MCF 10A (cell line): Measurements from ENCODE around the gene STAG1. TPM values are rescaled to one million over a fixed set of nuclear protein-coding genes. Genes with fewer than 3 reads are reported as not detected.

Source experiments
- BruUV-seq: library from RNA; stranded (reverse); fragments of 400-500 nt; replicated peaks from 2 replicates; lab custom pipeline; 2021; lab: Mats Ljungman, UMichigan
- CTCF ChIA-PET: fragments of 300-600 bp; sonication (Branson Sonifier 250); formaldehyde crosslinking; extraction: SDS; loops from one replicate; lab custom pipeline; 2021; ENCODE audit warnings: antibody characterized with exemption, inconsistent platforms; lab: Yijun Ruan, JAX
- POLR2A ChIA-PET: fragments of 300-600, 350-650 bp; sonication (Branson Sonifier 250); formaldehyde crosslinking; extraction: SDS; loops from one replicate; lab custom pipeline; 2020; ENCODE audit warnings: antibody characterized with exemption, inconsistent platforms; lab: Yijun Ruan, JAX
- DNase-seq: peaks from one replicate; pipeline ENCODE4 v3.0.0-alpha.2; 2018; ENCODE audit not compliant: unreplicated experiment
- H3K27ac Mint-ChIP-seq: one replicate; pipeline ENCODE4 v1.8.0; 2022; ENCODE audit warnings: mild to moderate bottlenecking, low read depth, mixed read lengths; ENCODE audit not compliant: unreplicated experiment
- H3K27me3 Mint-ChIP-seq: one replicate; pipeline ENCODE4 v1.8.0; 2022; ENCODE audit warnings: mixed read lengths; ENCODE audit not compliant: insufficient read depth, unreplicated experiment
- H3K36me3 Mint-ChIP-seq: one replicate; pipeline ENCODE4 v1.8.0; 2022; ENCODE audit warnings: mild to moderate bottlenecking, moderate library complexity, mixed read lengths; ENCODE audit not compliant: insufficient read depth, unreplicated experiment
- H3K4me1 Mint-ChIP-seq: one replicate; pipeline ENCODE4 v1.8.0; 2022; ENCODE audit warnings: mixed read lengths; ENCODE audit not compliant: insufficient read depth, unreplicated experiment
- H3K4me3 Mint-ChIP-seq: one replicate; pipeline ENCODE4 v1.8.0; 2022; ENCODE audit warnings: mild to moderate bottlenecking, moderate library complexity, mixed read lengths; ENCODE audit not compliant: unreplicated experiment
- H3K9me3 Mint-ChIP-seq: one replicate; pipeline ENCODE4 v1.8.0; 2022; ENCODE audit warnings: mixed read lengths; ENCODE audit not compliant: unreplicated experiment
- intact Hi-C: fragments of 100-400 bp; cut with micrococcal nuclease; formaldehyde crosslinking; loops from 2 replicates; pipeline ENCODE4 v1.14.1; 2022
- total RNA-seq: library from RNA; stranded (reverse); gene quantifications from 2 replicates; pipeline ENCODE4 v1.2.3, GENCODE V29; 2022
- TF ChIP-seq, protein P1 (sequence below): fragments of 200-600 bp; IDR thresholded peaks from one replicate; pipeline ENCODE4 v1.8.0; 2022; ENCODE audit warnings: antibody characterized with exemption, mild to moderate bottlenecking; ENCODE audit not compliant: unreplicated experiment

STAG1 gene
- total RNA-seq, 1 experiment from 2014 or later = 34.3 TPM

- no TSS peak for BruUV-seq
- Mint-ChIP-seq H3K36me3 (peaks cover 11% of the 10 kb centered on the region), H3K27ac (no peak overlapping the region), H3K27me3 (no peaks in the 10 kb centered on the region), H3K9me3 (no peaks in the 10 kb centered on the region), H3K4me3 (no peak overlapping the region), H3K4me1 (no peaks in the 10 kb centered on the region)
- ChIA-PET CTCF (interaction anchor here (0.6 to 0.8 kb wide), 2 partner anchors 10 to 74 kb away, joined by 3 to 4 read pairs; no protein-coding TSS in a partner anchor), POLR2A (no interaction called here)
- DNase-seq = no peak
- TF ChIP-seq, protein P1, sequence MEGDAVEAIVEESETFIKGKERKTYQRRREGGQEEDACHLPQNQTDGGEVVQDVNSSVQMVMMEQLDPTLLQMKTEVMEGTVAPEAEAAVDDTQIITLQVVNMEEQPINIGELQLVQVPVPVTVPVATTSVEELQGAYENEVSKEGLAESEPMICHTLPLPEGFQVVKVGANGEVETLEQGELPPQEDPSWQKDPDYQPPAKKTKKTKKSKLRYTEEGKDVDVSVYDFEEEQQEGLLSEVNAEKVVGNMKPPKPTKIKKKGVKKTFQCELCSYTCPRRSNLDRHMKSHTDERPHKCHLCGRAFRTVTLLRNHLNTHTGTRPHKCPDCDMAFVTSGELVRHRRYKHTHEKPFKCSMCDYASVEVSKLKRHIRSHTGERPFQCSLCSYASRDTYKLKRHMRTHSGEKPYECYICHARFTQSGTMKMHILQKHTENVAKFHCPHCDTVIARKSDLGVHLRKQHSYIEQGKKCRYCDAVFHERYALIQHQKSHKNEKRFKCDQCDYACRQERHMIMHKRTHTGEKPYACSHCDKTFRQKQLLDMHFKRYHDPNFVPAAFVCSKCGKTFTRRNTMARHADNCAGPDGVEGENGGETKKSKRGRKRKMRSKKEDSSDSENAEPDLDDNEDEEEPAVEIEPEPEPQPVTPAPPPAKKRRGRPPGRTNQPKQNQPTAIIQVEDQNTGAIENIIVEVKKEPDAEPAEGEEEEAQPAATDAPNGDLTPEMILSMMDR = no peak
- intact Hi-C loops = no loop called here
These were observed 90.9 kb downstream of the STAG1 start for GRCh38 chr3:136661282-136661681.

DNA sequence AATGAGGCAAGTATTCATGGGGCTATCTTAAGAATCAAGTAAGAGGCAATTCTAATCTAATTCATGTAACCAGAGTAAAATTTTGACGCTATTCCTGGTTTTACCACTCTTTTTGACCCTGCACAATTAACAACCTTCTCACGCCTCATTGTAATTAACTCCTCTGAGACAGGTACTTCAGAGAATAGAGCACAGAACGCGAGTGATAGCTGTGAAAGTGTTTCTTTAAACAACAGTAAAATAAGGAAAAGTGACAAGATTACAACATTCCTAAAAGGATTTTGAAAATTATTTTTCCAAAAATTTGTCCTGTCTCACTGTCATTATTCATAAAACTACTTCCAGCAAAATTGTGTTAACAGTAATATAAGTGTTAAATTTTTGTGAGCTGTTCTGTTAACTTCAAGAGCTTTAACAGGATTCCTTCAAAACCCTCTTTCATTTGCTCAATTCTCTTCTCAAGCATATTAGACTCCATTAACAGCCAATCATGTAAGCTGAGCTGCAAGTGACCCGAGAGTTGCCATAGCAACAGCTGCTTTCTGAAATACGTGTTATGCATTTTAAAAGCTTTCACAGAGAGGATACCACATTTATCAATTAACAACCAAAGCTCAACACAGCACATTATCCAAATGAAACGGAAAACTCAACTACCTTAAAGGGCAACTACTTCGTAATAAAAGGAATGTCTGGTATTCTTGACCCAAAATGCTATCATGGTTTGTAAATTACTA, 93.1 kb downstream of the STAG1 start:
- TF ChIP-seq, protein P1 = no peak
- Mint-ChIP-seq H3K27me3 (no peaks in the 10 kb centered on the region), H3K4me1 (no peaks in the 10 kb centered on the region), H3K9me3 (no peaks in the 10 kb centered on the region), H3K4me3 (no peak overlapping the region), H3K27ac (no peak overlapping the region), H3K36me3 (peaks cover 11% of the 10 kb centered on the region)
- BruUV-seq = no TSS peak
- CTCF ChIA-PET = interaction anchor here (0.7 kb wide), 1 partner anchor 1404 kb away, joined by 3 read pairs; no protein-coding TSS in a partner anchor
- POLR2A ChIA-PET = interaction anchor here (0.9 kb wide), 1 partner anchor 20 kb away, joined by 4 read pairs; no protein-coding TSS in a partner anchor
- intact Hi-C loops = no loop called here
- no peak for DNase-seq

DNA sequence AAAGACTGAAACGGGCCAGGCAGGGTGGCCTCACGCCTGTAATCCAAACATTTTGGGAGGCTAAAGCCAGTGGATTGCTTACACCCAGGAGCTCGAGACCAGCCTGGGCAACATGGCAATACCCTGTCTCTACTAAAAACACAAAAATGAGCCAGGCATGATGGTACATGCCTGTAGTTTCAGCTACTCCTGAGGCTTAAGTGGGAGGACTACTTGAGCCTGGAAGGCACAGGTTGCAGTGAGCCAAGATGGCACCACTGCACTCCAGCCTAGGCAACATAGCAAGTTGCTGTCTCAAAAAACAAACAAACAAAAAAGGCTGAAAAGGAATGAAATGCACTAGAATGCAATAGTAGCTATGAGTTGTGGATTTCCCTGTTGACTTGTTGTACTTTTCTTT, 94.7 kb downstream of the STAG1 start:
- BruUV-seq = no TSS peak

GRCh38 chr3:136653628-136654027, 98.5 kb downstream of the STAG1 start:
- H3K27me3 Mint-ChIP-seq = no peaks in the 10 kb centered on the region
- ChIA-PET POLR2A (interaction anchor here (0.9 kb wide), 1 partner anchor 11 kb away, joined by 3 read pairs; no protein-coding TSS in a partner anchor), CTCF (interaction anchor here (0.7 kb wide), 1 partner anchor 46 kb away, joined by 4 read pairs; no protein-coding TSS in a partner anchor)
- H3K4me1 Mint-ChIP-seq = no peaks in the 10 kb centered on the region
- TF ChIP-seq, protein P1 = no peak
- H3K9me3 Mint-ChIP-seq = no peaks in the 10 kb centered on the region
- peaks cover 6% of the 10 kb centered on the region for H3K36me3 Mint-ChIP-seq
- H3K27ac Mint-ChIP-seq = no peak overlapping the region
- no peak for DNase-seq
- intact Hi-C loops = no loop called here
- H3K4me3 Mint-ChIP-seq = no peak overlapping the region
- no TSS peak for BruUV-seq

More for the DNA sequence above, 94.7 kb downstream of the STAG1 start:
- ChIA-PET POLR2A (interaction anchor here (0.6 to 1.1 kb wide), 2 partner anchors 12 to 118 kb away, joined by 3 to 5 read pairs; no protein-coding TSS in a partner anchor), CTCF (no interaction called here)
- Mint-ChIP-seq H3K4me1 (no peaks in the 10 kb centered on the region), H3K9me3 (no peaks in the 10 kb centered on the region), H3K36me3 (peaks cover 14% of the 10 kb centered on the region), H3K4me3 (no peak overlapping the region), H3K27ac (no peak overlapping the region), H3K27me3 (no peaks in the 10 kb centered on the region)
- TF ChIP-seq, protein P1 = no peak
- DNase-seq = peak; percentile 24
- intact Hi-C loops = no loop called here
